HG03558 (cell line): Measurements from ENCODE around the gene SNX21.

Source experiments
- ATAC-seq: cut with Tn5 transposase; IDR thresholded peaks from one replicate; pipeline ENCODE4 v1.9.1; 2021; ENCODE audit warnings: moderate number of reproducible peaks; ENCODE audit not compliant: unreplicated experiment; ENCODE audit errors: extremely low read depth

The SNX21 gene

GRCh38 chr20:45848421-45848820 is 14.8 kb downstream of the SNX21 start:
- ATAC-seq, result no peak

DNA sequence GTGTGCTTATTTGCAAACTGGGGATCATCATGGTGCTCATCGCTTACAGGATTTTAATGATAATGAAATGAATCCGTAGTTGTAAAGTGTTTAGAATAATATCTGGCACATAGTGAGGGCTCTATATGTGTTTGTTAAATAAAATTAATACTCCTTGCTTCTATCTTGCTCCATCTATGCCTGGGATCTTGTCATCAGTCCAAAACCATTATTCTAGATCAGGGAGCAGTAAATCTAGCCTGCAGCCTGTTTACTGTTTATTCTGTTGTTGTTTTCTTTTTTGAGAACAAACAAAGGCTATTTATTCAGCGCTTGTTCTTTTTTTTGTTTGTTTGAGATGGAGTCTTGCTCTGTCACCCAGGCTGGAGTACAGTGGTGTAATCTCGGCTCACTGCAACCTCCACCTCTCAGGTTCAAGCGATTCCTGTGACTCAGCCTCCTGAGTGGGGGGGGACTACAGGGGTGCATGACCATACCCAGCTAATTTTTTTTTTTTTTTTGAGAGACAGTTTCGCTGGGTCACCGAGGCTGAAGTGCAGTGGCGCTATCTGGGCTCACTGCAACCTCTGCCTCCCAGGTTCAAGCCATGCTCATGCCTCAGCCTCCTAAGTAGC is 15.5 kb downstream of the SNX21 start:
- ATAC-seq, result no peak

DNA sequence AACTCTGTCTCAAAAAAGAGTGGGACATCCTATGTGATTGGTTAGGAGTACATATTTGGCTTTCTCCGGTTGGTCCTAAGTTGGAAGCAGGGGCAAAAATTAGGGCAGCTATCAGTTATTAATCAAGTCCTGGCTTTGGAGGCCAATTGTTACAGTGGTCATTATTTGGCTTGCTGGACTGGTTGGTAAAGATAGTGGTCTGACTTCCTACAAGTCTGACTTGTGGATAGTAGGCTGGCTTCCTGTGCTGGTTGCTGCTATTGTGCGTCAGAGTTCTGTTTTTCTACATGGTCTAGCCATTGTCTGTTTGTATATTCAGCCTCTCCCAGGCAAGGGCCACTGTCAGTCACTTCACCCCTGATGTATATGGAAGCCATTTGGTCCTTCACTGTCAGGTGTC is 16.6 kb downstream of the SNX21 start:
- ATAC-seq, result no peak

GRCh38 chr20:45850926-45851325 is 17.3 kb downstream of the SNX21 start:
- no peak for ATAC-seq

GRCh38 chr20:45851501-45851900 is 17.9 kb downstream of the SNX21 start:
- no peak for ATAC-seq

DNA sequence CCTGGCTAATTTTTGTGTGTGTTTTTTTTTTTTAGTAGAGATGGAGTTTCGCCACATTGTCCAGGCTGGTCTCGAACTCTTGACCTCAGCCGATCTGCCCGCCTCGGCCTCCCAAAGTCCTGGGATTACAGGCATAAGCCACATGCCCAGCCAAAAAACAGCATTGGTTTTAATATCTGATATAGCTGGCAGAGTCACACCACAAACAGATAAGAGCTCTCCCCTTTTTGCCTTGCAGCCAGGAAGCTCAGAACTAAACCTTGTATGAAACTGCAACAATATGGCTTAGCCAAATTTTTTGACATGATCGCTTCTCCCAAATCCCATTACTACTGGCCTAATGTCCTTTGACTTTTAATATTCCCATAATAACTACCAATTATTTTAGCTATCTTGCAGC is 18.7 kb downstream of the SNX21 start:
- no peak for ATAC-seq

DNA sequence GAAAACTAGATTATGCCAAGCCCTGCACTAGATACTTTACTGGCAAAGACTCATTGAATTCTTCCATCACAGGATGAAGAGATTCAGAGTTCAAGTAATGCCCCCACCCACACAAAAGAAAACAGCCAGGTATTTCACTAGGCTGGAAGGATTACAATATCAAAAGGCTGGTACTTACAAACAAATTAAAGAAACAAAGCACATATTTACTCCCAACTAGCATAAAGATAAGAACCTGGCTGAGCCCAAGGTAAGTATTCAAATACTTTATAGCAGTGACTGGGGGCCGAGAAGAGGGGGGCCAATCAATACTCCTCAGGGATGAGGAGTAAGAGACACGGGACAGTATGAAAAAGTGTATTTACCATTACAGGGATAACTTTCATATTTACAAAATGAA is 19.9 kb downstream of the SNX21 start:
- ATAC-seq, result no peak

GRCh38 chr20:45857114-45857881 is 23.7 kb downstream of the SNX21 start, which contains the start of the genes ACOT8 and ZSWIM3:
Gene ACOT8, minus strand, starts transcription at chr20:45857392. Its CDS starts 77 bp downstream, at chr20:45857315.
Gene ZSWIM3, plus strand, starts transcription at chr20:45857614. Its CDS starts 212 bp downstream, at chr20:45857826.
- ATAC-seq, result peak; percentile 83

DNA sequence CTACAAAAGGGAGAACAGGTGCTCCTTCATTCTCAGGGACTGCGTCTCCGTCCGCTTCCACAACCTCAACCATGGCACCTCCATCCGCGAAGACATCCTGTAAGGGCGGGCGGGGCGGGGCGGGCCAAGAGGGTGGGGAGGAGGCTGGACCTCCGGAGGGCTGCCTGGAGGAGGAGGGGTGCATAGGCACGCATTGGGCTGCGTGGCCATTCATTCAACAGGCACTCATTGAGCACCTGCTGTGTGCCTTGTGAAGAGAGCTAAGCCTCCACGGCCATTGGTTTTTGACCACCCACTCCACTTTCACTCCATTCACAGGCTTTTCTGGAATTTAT is 24.2 kb downstream of the SNX21 start:
- peak; percentile 9 for ATAC-seq

DNA sequence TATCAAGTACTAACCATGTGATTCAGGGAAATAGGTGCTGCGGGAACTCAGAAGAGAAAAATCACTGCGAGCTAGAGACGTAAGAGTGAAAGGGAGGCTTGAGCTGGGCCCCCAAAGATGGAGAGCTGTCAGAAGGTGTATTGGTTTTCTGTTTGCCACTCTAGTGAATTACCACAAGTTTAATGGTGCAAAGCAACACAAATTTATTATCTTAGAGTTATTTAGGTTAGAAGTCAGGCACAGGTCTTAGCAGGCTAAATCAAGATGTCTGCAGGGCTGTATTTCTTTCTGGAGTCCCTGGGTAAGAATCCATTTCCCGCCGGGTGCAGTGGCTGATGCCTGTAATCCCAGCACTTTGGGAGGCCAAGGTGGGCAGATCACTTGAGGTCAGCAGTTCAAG is 26.3 kb downstream of the SNX21 start:
- ATAC-seq, result no peak

- ATAC-seq, result no peak
Measured at GRCh38 chr20:45860560-45861220, 27.1 kb downstream of the SNX21 start.

DNA sequence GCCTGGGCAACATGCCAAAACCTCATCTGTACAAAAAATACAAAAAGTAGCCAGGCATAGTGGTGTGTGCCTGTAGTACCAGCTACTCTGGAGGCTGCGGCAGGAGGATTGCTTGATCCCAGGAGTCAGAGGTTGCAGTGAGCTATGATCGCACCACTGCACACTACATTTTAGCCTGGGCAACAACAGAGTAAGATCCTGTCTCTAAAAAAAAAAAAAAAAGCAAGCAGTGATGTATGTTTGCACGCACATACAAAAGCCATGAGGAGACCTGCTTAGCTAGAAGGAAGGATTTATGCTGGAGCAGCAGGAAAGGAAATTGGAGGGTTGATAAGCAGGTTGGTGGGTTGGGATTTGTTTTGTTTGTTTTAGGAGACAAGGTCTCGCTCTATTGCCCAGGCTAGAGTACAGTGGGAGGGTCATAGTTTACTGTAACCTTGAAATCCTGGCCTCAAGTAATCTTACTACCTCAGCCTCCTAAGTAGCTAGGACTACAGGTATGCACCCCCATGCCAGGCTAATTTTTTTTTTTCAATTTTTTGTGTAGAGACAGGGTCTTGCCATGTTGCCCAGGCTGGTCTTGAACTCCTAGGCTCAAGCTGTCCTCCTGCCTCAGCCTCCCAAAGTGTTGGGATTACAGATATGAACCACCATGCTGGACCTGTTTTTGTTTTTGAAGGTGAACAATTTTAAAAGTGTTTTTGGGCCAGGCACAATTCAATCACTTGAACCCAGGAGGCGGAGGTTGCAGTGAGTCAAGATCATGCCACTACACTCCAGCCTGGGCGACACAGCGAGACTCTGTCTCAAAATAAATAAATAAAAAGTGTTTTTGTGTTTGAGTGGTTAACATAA is 27.8 kb downstream of the SNX21 start:
- ATAC-seq, result no peak

DNA sequence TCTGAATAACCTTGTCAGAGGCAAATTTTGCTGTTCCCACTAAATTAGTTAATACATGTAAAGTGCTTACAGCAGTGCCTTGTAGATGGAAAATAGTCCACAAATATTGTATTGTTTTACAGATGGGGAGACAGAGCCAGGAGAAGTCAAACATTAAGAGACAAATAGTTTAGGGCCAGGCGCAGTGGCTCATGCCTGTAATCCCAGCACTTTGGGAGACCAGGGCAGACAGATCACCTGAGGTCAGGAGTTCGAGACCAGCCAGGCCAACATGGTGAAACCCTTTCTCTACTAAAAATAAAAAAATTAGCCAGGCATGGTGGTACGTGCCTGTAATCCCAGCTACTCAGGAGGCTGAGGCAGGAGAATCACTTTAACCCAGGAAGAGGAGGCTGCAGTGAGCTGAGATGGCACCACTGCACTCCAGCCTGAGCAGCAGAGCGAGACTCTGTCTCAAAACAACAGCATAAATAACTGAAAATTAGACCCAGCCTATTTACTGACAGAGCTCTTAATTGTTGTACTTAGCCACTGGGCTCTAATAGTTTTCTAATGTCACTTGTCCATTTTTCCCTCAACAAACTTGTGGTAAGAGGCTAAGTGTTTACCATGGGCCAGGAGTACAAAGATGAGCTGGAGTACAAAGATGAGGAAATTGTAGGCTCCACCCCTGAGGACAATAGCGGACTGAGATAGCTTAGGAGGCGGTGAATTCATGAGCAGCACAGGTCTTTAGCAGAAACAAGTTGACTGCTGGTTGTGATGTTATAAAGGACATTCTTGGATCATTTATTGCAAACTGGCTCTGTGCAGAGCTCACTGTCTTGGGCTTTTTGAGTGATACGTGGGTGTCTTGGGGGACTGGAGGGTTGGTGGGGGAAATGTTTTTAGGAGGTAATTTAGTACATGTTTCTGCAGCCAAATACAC is 30.2 kb downstream of the SNX21 start:
- ATAC-seq, result no peak

DNA sequence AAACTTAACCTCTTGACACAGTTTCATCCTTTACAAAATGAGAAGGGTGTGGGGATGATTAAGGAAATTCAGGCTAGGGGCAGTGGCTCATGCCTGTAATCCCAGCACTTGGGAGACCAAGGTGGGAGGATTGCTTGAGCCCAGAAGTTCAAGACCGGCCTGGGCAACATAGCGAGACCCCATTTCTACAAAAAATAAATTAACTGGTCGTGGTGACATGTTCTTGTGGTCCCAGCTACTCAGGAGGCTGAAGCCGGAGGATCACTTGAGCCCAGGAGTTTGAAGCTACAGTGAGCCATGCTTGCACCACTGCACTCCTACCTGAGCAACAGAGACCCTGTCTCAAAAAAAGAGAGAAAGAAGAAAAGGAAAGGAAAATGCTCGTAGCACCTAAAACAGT is 32.9 kb downstream of the SNX21 start:
- no peak for ATAC-seq

GRCh38 chr20:45867136-45867818 is 33.7 kb downstream of the SNX21 start:
- ATAC-seq, result no peak

DNA sequence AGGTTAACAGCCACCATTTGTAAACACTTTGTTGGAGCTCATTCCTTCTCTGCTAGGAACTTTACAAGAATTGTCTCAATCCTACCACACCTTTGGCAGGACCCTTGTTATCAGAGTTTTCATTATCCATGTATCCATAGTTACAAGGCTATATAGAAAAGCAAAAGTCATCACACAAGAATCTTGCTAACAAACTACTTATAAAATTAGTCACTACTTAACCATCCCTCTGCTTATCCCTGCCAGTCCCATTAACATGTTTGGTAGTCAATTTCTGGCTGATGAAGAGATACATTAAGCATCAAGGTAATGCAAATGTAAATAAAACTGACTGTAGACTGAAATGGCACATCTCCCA is 34.2 kb downstream of the SNX21 start:
- no peak for ATAC-seq

GRCh38 chr20:45872626-45873025 is 39.0 kb downstream of the SNX21 start:
- no peak for ATAC-seq

GRCh38 chr20:45873409-45874103 is 40.0 kb downstream of the SNX21 start:
- no peak for ATAC-seq
